Measurements from ENCODE around the gene OBP2A. TPM values are rescaled to one million over a fixed set of nuclear protein-coding genes. Genes with fewer than 3 reads are reported as not detected.

OBP2A gene
- total and polyA plus RNA-seq, 10 of the 15 experiments (the other 5 are each of a cell fraction or from before 2014, with no cell fraction given), result not detected

DNA sequence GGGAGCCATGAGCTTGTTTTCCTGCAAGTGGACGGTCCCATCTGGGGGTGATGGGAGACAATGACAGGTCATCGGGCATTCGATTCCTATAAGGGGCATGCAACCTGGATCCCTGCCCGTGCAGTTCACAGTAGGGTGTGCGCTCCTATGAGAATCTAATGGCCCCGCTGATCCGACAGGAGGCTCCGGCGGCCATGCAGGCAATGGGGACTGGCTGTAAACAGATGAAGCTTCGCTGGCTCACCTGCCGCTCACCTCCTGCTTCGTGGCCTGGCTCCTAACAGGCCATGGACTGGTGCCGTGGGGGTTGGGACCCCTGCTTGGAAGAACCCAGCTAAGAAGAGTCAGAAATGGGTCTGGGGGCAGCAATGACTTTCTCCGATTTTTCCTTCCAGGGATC, 36.6 kb downstream of the OBP2A start:
- SMC1A ChIA-PET (ENCODE audit: uncharacterized antibody, unreplicated experiment), result no interaction called here
- in situ Hi-C loops (cut with MboI), result no loop called here

More for the DNA sequence above, 36.6 kb downstream of the OBP2A start:
- ChIA-PET RAD21 (ENCODE audit: unreplicated experiment) (no interaction called here), CTCF (no interaction called here), POLR2A (no interaction called here)
- Histone ChIP-seq H3K4me1 (ENCODE audit: control insufficient read depth, insufficient read depth, low read length) (no peaks in the 10 kb centered on the region), H3K9me3 (replicated peaks; ENCODE audit: control insufficient read depth, insufficient read depth, low read length) (no peaks in the 10 kb centered on the region), H2AFZ (ENCODE audit: control insufficient read depth, low read depth, low read length) (no peak overlapping the region), H3K9ac (ENCODE audit: control insufficient read depth, insufficient read depth, low read length) (no peak overlapping the region), H3K27ac (ENCODE audit: control insufficient read depth, insufficient read depth) (no peak overlapping the region), H3K27me3 (replicated peaks in 1 of 2; ENCODE audit: control insufficient read depth in 2 of 2, insufficient read depth in 2 of 2, low read length in 1 of 2) (no peaks in the 10 kb centered on the region), H3K79me2 (ENCODE audit: control insufficient read depth, insufficient read depth, low read length) (no peaks in the 10 kb centered on the region), H4K20me1 (ENCODE audit: control insufficient read depth, insufficient read depth) (no peaks in the 10 kb centered on the region), H3K4me3 (no peak overlapping the region), H3K4me2 (ENCODE audit: control insufficient read depth, insufficient read depth) (no peak overlapping the region), H3K36me3 (ENCODE audit: control insufficient read depth in 2 of 2, insufficient read depth in 2 of 2, low read length in 1 of 2) (no peaks in the 10 kb centered on the region)
- no peak for DNase-seq (ENCODE audit: low read depth, low spot score)
- TF ChIP-seq ZNF384 (IDR thresholded peaks at IDR 0.05; ENCODE audit: borderline replicate concordance, low read depth, low read length), result no peak
- TF ChIP-seq CBFB (IDR thresholded peaks at IDR 0.05; ENCODE audit: low read depth), result no peak
- TF ChIP-seq CHD2 (IDR thresholded peaks at IDR 0.05; ENCODE audit: borderline replicate concordance, low read depth, low read length), result no peak
- no peak for TF ChIP-seq CREM (IDR thresholded peaks at IDR 0.05; ENCODE audit: low read depth)
- TF ChIP-seq MXI1 (IDR thresholded peaks at IDR 0.05; ENCODE audit: low read depth, low read length), result no peak
- TF ChIP-seq MYB (IDR thresholded peaks at IDR 0.05; ENCODE audit: borderline replicate concordance, low read depth, low read length), result no peak
- TF ChIP-seq, protein P1, sequence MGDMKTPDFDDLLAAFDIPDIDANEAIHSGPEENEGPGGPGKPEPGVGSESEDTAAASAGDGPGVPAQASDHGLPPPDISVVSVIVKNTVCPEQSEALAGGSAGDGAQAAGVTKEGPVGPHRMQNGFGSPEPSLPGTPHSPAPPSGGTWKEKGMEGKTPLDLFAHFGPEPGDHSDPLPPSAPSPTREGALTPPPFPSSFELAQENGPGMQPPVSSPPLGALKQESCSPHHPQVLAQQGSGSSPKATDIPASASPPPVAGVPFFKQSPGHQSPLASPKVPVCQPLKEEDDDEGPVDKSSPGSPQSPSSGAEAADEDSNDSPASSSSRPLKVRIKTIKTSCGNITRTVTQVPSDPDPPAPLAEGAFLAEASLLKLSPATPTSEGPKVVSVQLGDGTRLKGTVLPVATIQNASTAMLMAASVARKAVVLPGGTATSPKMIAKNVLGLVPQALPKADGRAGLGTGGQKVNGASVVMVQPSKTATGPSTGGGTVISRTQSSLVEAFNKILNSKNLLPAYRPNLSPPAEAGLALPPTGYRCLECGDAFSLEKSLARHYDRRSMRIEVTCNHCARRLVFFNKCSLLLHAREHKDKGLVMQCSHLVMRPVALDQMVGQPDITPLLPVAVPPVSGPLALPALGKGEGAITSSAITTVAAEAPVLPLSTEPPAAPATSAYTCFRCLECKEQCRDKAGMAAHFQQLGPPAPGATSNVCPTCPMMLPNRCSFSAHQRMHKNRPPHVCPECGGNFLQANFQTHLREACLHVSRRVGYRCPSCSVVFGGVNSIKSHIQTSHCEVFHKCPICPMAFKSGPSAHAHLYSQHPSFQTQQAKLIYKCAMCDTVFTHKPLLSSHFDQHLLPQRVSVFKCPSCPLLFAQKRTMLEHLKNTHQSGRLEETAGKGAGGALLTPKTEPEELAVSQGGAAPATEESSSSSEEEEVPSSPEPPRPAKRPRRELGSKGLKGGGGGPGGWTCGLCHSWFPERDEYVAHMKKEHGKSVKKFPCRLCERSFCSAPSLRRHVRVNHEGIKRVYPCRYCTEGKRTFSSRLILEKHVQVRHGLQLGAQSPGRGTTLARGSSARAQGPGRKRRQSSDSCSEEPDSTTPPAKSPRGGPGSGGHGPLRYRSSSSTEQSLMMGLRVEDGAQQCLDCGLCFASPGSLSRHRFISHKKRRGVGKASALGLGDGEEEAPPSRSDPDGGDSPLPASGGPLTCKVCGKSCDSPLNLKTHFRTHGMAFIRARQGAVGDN (IDR thresholded peaks at IDR 0.05), result no peak
- no peak for TF ChIP-seq SMAD5 (IDR thresholded peaks at IDR 0.05; ENCODE audit: low read depth)
- TF ChIP-seq, protein P2, sequence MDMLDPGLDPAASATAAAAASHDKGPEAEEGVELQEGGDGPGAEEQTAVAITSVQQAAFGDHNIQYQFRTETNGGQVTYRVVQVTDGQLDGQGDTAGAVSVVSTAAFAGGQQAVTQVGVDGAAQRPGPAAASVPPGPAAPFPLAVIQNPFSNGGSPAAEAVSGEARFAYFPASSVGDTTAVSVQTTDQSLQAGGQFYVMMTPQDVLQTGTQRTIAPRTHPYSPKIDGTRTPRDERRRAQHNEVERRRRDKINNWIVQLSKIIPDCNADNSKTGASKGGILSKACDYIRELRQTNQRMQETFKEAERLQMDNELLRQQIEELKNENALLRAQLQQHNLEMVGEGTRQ (IDR thresholded peaks at IDR 0.05; ENCODE audit: borderline replicate concordance, low read depth, low read length), result no peak
- TF ChIP-seq, protein P3, sequence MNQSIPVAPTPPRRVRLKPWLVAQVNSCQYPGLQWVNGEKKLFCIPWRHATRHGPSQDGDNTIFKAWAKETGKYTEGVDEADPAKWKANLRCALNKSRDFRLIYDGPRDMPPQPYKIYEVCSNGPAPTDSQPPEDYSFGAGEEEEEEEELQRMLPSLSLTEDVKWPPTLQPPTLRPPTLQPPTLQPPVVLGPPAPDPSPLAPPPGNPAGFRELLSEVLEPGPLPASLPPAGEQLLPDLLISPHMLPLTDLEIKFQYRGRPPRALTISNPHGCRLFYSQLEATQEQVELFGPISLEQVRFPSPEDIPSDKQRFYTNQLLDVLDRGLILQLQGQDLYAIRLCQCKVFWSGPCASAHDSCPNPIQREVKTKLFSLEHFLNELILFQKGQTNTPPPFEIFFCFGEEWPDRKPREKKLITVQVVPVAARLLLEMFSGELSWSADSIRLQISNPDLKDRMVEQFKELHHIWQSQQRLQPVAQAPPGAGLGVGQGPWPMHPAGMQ (IDR thresholded peaks at IDR 0.05; ENCODE audit: borderline replicate concordance), result no peak
- TF ChIP-seq RUNX3 (IDR thresholded peaks at IDR 0.05; ENCODE audit: low read length), result no peak
- TF ChIP-seq SRF (IDR thresholded peaks at IDR 0.05; ENCODE audit: low read depth in 2 of 2, low read length in 2 of 2), result no peak
- no peak for FAIRE-seq
- no TSS peak for BruUV-seq (replicated peaks)
- no peak for ATAC-seq
- 61% methylated on average over 14 of the region's 14 CpGs for WGBS (ENCODE audit: insufficient coverage, insufficient replicate concordance, low lambda C conversion rate, missing lambda C conversion rate)
- intact Hi-C loops (cut with micrococcal nuclease; ENCODE audit: unreplicated experiment), result no loop called here

Measured in GM12878 (cell line).